ENCODE data around the gene ADGRG6.

GRCh38 chr6:142433419-142433818 is 131.6 kb downstream of the ADGRG6 start:
- TF ChIP-seq ELF4 (IDR thresholded peaks at IDR 0.05) (no peak), FOXM1 (IDR thresholded peaks at IDR 0.05; ENCODE audit: borderline replicate concordance) (no peak), PKNOX1 (IDR thresholded peaks at IDR 0.05) (no peak), TARDBP (IDR thresholded peaks at IDR 0.05) (no peak), BHLHE40 (IDR thresholded peaks at IDR 0.05; ENCODE audit: borderline replicate concordance) (no peak), SP1 (IDR thresholded peaks at IDR 0.05) (no peak), SUZ12 (IDR thresholded peaks at IDR 0.05) (no peak), CTBP1 (IDR thresholded peaks at IDR 0.05; ENCODE audit: borderline replicate concordance) (no peak), ARNT (IDR thresholded peaks at IDR 0.05) (no peak), HDGF (IDR thresholded peaks at IDR 0.05; ENCODE audit: borderline replicate concordance) (no peak), NFRKB (IDR thresholded peaks at IDR 0.05) (no peak)

All from HEK293T (cell line).